Psoas muscle (tissue), 8 donors: ENCODE results near the gene BBLN. TPM values are rescaled to one million over a fixed set of nuclear protein-coding genes. Genes with fewer than 3 reads are reported as not detected.

Source experiments
- ATAC-seq, 4 donors: fragments of 200-7000 bp; cut with Tn5 transposase; one replicate each; pipeline ENCODE4 v1.9.1; 2020; ENCODE audit warnings: moderate library complexity in 3 of 4, mild to moderate bottlenecking in 2 of 4
- DNase-seq, 2 donors: peaks; one replicate each; pipeline ENCODE4 v3.0.0-alpha.2; 2020
- H3K27ac ChIP-seq: fragments of 200-600 bp; one replicate; pipeline ENCODE4 v1.8.0; 2022
- H3K27me3 ChIP-seq, 3 donors: fragments of 200-600 bp in 1 of 3; one replicate each; pipeline versions ENCODE4 v1.6.1 to v1.8.0; 2013 to 2022; ENCODE audit warnings: low read length in 2 of 3, mild to moderate bottlenecking in 2 of 3, moderate library complexity in 1 of 3; ENCODE audit not compliant: insufficient read depth in 3 of 3
- H3K36me3 ChIP-seq, 2 donors: fragments of 200-600 bp in 1 of 2; one replicate each; pipeline versions ENCODE4 v1.6.1 to v1.8.0; 2013 to 2022; ENCODE audit warnings: low read depth in 1 of 2, mild to moderate bottlenecking in 1 of 2, moderate library complexity in 1 of 2; ENCODE audit not compliant: insufficient read depth in 1 of 2
- H3K4me1 ChIP-seq: fragments of 200-600 bp; one replicate; pipeline ENCODE4 v1.8.0; 2022
- H3K4me3 ChIP-seq: fragments of 200-600 bp; one replicate; pipeline ENCODE4 v1.8.0; 2022; ENCODE audit warnings: mild to moderate bottlenecking
- H3K9me3 ChIP-seq: fragments of 200-600 bp; one replicate; pipeline ENCODE4 v1.8.0; 2022
- CTCF ChIP-seq: fragments of 200-600 bp; IDR thresholded peaks from one replicate; pipeline ENCODE4 v1.8.0; 2022; ENCODE audit warnings: antibody characterized with exemption
- WGBS, 3 donors: extraction: QIAGEN DNeasy Blood & Tissue Kit; methylation state at CpG; one replicate each; pipeline versions ENCODE4 v1.1.6 to v1.1.7; 2013; 5-methylcytosine and 5-hydroxymethylcytosine counted together
- intact Hi-C, 2 donors: fragments of 100-400 bp; cut with DNase I; formaldehyde crosslinking; loops; one replicate each; pipeline versions ENCODE4 v1.11.0 to v1.14.2; 2022
- polyA plus RNA-seq, 3 donors: library from polyadenylated mRNA; stranded (reverse); fragments of 200-250 nt; gene quantifications; one replicate each; pipeline ENCODE4 v1.2.3, GENCODE V29; 2013
- total RNA-seq, 4 donors: library from RNA; stranded (reverse); fragmentation: NEBNext Ultra II Directional in 2 of 4; extraction: Animal tissue kit (Norgen Biotek cat#: 25700) in 2 of 4; gene quantifications; one replicate each; pipeline versions ENCODE4 v1.2.1 to v1.2.4, GENCODE V29; 2021 to 2023
- donor health status: healthy with polysubstance abuse.
- donor health status: DM: no; HTN: no; CAD: no; lungs with moderate emphysema.
- donor health status: Bipolar disorder and iron deficiency.
- donor health status: healthy.
- donor health status: DM: yes; HTN: yes; CAD: no.
- donor health status: DM: no; HTN: no; CAD: no.
- donor health status: DM: no; HTN: no; CAD: no.
- donor health status: DM: yes; HTN: yes; CAD: no.

Gene BBLN
- total and polyA plus RNA-seq, 7 donors: 14.0 to 36.2 (median 21.3) TPM

- H3K27ac ChIP-seq: no peak overlapping the region
- DNase-seq (no peak), ATAC-seq (no peak)
- no peak for TF ChIP-seq CTCF
- no peak overlapping the region for H3K4me3 ChIP-seq
- H3K27me3 ChIP-seq: no peaks in the 10 kb centered on the region
- H3K4me1 ChIP-seq: no peaks in the 10 kb centered on the region
- 86 to 91% (median 87%) methylated on average over 8 of the region's 8 CpGs for WGBS, 3 donors
- peaks cover 0 to 95% of the 10 kb centered on the region in 2 donors for H3K36me3 ChIP-seq
- intact Hi-C loops: no loop called here
- no peaks in the 10 kb centered on the region for H3K9me3 ChIP-seq
Observed at GRCh38 chr9:128175102-128175563, 15.1 kb downstream of the BBLN start.

- ATAC-seq (no peak), DNase-seq (no peak)
- Histone ChIP-seq H3K4me3 (no peak overlapping the region), H3K4me1 (no peaks in the 10 kb centered on the region), H3K27me3 (no peaks in the 10 kb centered on the region), H3K9me3 (no peaks in the 10 kb centered on the region), H3K36me3 (peaks cover 0 to 95% of the 10 kb centered on the region in 2 donors), H3K27ac (no peak overlapping the region)
- 98 to 100% (median 98%) methylated on average over 2 of the region's 2 CpGs for WGBS, 3 donors
- intact Hi-C loops: no loop called here
- TF ChIP-seq CTCF: no peak
Observed at GRCh38 chr9:128175726-128176125, 15.7 kb downstream of the BBLN start.

- Histone ChIP-seq H3K9me3 (no peaks in the 10 kb centered on the region), H3K4me3 (no peak overlapping the region), H3K27me3 (no peaks in the 10 kb centered on the region), H3K36me3 (peaks cover 0 to 91% of the 10 kb centered on the region in 2 donors), H3K4me1 (no peaks in the 10 kb centered on the region), H3K27ac (no peak overlapping the region)
- TF ChIP-seq CTCF: no peak
- no peak for DNase-seq
- WGBS, 3 donors: 98 to 99% (median 98%) methylated on average over 11 of the region's 11 CpGs
- intact Hi-C loops: no loop called here
- ATAC-seq: no peak
Observed at GRCh38 chr9:128178806-128179431, 18.9 kb downstream of the BBLN start.

- Histone ChIP-seq H3K27me3 (no peaks in the 10 kb centered on the region), H3K4me3 (no peak overlapping the region), H3K27ac (no peak overlapping the region), H3K4me1 (no peaks in the 10 kb centered on the region), H3K9me3 (no peaks in the 10 kb centered on the region), H3K36me3 (peaks cover 0 to 91% of the 10 kb centered on the region in 2 donors)
- no peak for ATAC-seq
- 92 to 99% (median 97%) methylated on average over 8 of the region's 8 CpGs for WGBS, 3 donors
- TF ChIP-seq CTCF: no peak
- no peak for DNase-seq
- intact Hi-C loops: no loop called here
Observed at GRCh38 chr9:128180001-128180400, 19.9 kb downstream of the BBLN start.

- no peaks in the 10 kb centered on the region for H3K4me1 ChIP-seq
- WGBS, 3 donors: 98 to 100% (median 99%) methylated on average over 8 of the region's 8 CpGs
- H3K9me3 ChIP-seq: no peaks in the 10 kb centered on the region
- ATAC-seq (no peak), DNase-seq (no peak)
- intact Hi-C loops: no loop called here
- no peak overlapping the region for H3K27ac ChIP-seq
- no peak for TF ChIP-seq CTCF
- peaks cover 0 to 91% of the 10 kb centered on the region in 2 donors for H3K36me3 ChIP-seq
- no peaks in the 10 kb centered on the region for H3K27me3 ChIP-seq
- no peak overlapping the region for H3K4me3 ChIP-seq
Observed at GRCh38 chr9:128180447-128180846, 20.4 kb downstream of the BBLN start.
